Measurements from ENCODE around the gene GMFB. TPM values are rescaled to one million over a fixed set of nuclear protein-coding genes. Genes with fewer than 3 reads are reported as not detected.
A peak's percentile ranks its signal among the peaks of the same experiment; 100 is the strongest.

GMFB gene
- total RNA-seq, 1 experiment from 2014 or later: 53.3 TPM

DNA sequence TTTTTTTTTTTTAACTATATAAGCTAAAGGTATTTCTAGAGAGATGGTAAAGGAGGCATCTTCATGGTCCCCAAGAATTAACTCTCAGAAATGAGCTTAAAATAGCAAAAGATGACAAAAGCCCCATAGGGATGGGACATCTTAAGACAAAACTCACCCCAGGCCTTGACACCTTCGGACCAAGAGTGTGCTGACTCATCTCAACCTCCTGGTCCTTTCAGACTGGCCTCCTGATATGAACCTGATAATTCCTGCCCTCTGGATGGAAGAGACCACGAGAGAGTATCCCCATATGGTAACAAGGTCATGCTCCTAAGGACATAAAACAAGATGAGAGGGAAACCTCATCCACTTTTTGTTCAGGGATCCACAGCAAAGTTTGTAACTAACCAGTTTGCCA is 8.4 kb upstream of the GMFB start:
- Mint-ChIP-seq H3K36me3 (ENCODE audit: insufficient read depth, unreplicated experiment) (no peaks in the 10 kb centered on the region), H3K27me3 (ENCODE audit: insufficient read depth, unreplicated experiment) (peaks cover 10% of the 10 kb centered on the region), H3K4me1 (ENCODE audit: insufficient read depth, unreplicated experiment) (no peaks in the 10 kb centered on the region), H3K9me3 (ENCODE audit: unreplicated experiment) (no peaks in the 10 kb centered on the region), H3K4me3 (ENCODE audit: unreplicated experiment) (no peak overlapping the region), H3K27ac (ENCODE audit: low read depth, unreplicated experiment) (no peak overlapping the region)
- TF ChIP-seq, protein P1, sequence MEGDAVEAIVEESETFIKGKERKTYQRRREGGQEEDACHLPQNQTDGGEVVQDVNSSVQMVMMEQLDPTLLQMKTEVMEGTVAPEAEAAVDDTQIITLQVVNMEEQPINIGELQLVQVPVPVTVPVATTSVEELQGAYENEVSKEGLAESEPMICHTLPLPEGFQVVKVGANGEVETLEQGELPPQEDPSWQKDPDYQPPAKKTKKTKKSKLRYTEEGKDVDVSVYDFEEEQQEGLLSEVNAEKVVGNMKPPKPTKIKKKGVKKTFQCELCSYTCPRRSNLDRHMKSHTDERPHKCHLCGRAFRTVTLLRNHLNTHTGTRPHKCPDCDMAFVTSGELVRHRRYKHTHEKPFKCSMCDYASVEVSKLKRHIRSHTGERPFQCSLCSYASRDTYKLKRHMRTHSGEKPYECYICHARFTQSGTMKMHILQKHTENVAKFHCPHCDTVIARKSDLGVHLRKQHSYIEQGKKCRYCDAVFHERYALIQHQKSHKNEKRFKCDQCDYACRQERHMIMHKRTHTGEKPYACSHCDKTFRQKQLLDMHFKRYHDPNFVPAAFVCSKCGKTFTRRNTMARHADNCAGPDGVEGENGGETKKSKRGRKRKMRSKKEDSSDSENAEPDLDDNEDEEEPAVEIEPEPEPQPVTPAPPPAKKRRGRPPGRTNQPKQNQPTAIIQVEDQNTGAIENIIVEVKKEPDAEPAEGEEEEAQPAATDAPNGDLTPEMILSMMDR (IDR thresholded peaks at IDR 0.05; ENCODE audit: unreplicated experiment): no peak
- no peak for DNase-seq (ENCODE audit: unreplicated experiment)
- ChIA-PET POLR2A (no interaction called here), CTCF (interaction anchor here (0.6 kb wide), 1 partner anchor 1217 kb away, joined by 5 read pairs; no protein-coding TSS in a partner anchor)
- intact Hi-C loops (cut with micrococcal nuclease): no loop called here
- BruUV-seq (replicated peaks): no TSS peak

- no peaks in the 10 kb centered on the region for H3K27me3 Mint-ChIP-seq (ENCODE audit: insufficient read depth, unreplicated experiment)
- intact Hi-C loops (cut with micrococcal nuclease): no loop called here
- TF ChIP-seq, protein P1 (IDR thresholded peaks at IDR 0.05; ENCODE audit: unreplicated experiment): no peak
- H3K27ac Mint-ChIP-seq (ENCODE audit: low read depth, unreplicated experiment): no peak overlapping the region
- DNase-seq (ENCODE audit: unreplicated experiment): no peak
- no TSS peak for BruUV-seq (replicated peaks)
- H3K4me3 Mint-ChIP-seq (ENCODE audit: unreplicated experiment): no peak overlapping the region
- CTCF ChIA-PET: no interaction called here
- no peaks in the 10 kb centered on the region for H3K36me3 Mint-ChIP-seq (ENCODE audit: insufficient read depth, unreplicated experiment)
- H3K4me1 Mint-ChIP-seq (ENCODE audit: insufficient read depth, unreplicated experiment): no peaks in the 10 kb centered on the region
- POLR2A ChIA-PET: interaction anchor here (1.4 to 4.0 kb wide), 2 partner anchors 16 to 20 kb away, joined by 3 to 19 read pairs; partner anchors contain the start of gene CGRRF1
- H3K9me3 Mint-ChIP-seq (ENCODE audit: unreplicated experiment): no peaks in the 10 kb centered on the region
These were observed 4.5 kb upstream of the GMFB start for GRCh38 chr14:54493293-54493692.

GRCh38 chr14:54490445-54491175 is 1.8 kb upstream of the GMFB start:
- intact Hi-C loops (cut with micrococcal nuclease): no loop called here
- H3K27ac Mint-ChIP-seq (ENCODE audit: low read depth, unreplicated experiment): no peak overlapping the region
- no peaks in the 10 kb centered on the region for H3K9me3 Mint-ChIP-seq (ENCODE audit: unreplicated experiment)
- POLR2A ChIA-PET: interaction anchor here (0.8 to 6.8 kb wide), 6 partner anchors 11 to 94 kb away, joined by 3 to 100 read pairs (median 4); partner anchors contain the start of genes CDKN3 and CGRRF1
- H3K4me3 Mint-ChIP-seq (ENCODE audit: unreplicated experiment): no peak overlapping the region
- CTCF ChIA-PET: interaction anchor here (0.6 to 1.1 kb wide), 6 partner anchors 13 to 1206 kb away, joined by 3 to 5 read pairs (median 4); partner anchors contain the start of gene CGRRF1
- H3K4me1 Mint-ChIP-seq (ENCODE audit: insufficient read depth, unreplicated experiment): peaks cover 12% of the 10 kb centered on the region
- H3K27me3 Mint-ChIP-seq (ENCODE audit: insufficient read depth, unreplicated experiment): no peaks in the 10 kb centered on the region
- no peak for DNase-seq (ENCODE audit: unreplicated experiment)
- BruUV-seq (replicated peaks): no TSS peak
- TF ChIP-seq, protein P1 (IDR thresholded peaks at IDR 0.05; ENCODE audit: unreplicated experiment): no peak
- H3K36me3 Mint-ChIP-seq (ENCODE audit: insufficient read depth, unreplicated experiment): peaks cover 4% of the 10 kb centered on the region

GRCh38 chr14:54489731-54490444 is 1.1 kb upstream of the GMFB start:
- peaks cover 19% of the 10 kb centered on the region for H3K4me1 Mint-ChIP-seq (ENCODE audit: insufficient read depth, unreplicated experiment)
- TF ChIP-seq, protein P1 (IDR thresholded peaks at IDR 0.05; ENCODE audit: unreplicated experiment): no peak
- H3K27me3 Mint-ChIP-seq (ENCODE audit: insufficient read depth, unreplicated experiment): no peaks in the 10 kb centered on the region
- H3K4me3 Mint-ChIP-seq (ENCODE audit: unreplicated experiment): peak overlapping the region; percentile 73
- H3K27ac Mint-ChIP-seq (ENCODE audit: low read depth, unreplicated experiment): peak overlapping the region; percentile 78
- intact Hi-C loops (cut with micrococcal nuclease): no loop called here
- POLR2A ChIA-PET: interaction anchor here (0.6 to 6.8 kb wide), 14 partner anchors 11 to 947 kb away, joined by 3 to 100 read pairs (median 4); partner anchors contain the start of genes CDKN3 and CNIH1
- no peak for DNase-seq (ENCODE audit: unreplicated experiment)
- peaks cover 4% of the 10 kb centered on the region for H3K36me3 Mint-ChIP-seq (ENCODE audit: insufficient read depth, unreplicated experiment)
- H3K9me3 Mint-ChIP-seq (ENCODE audit: unreplicated experiment): no peaks in the 10 kb centered on the region
- CTCF ChIA-PET: interaction anchor here (0.6 to 2.8 kb wide), 18 partner anchors 10 to 1205 kb away, joined by 3 to 20 read pairs (median 4); partner anchors contain the start of genes CGRRF1 and SAMD4A
- no TSS peak for BruUV-seq (replicated peaks)
